PFSK-1 (cell line): ENCODE measurements around the gene VGLL3.

Source experiments
- FOXP2 ChIP-seq: optimal IDR thresholded peaks from 2 replicates; pipeline ENCODE3; 2011; ENCODE audit warnings: borderline replicate concordance, control low read depth, inconsistent platforms; ENCODE audit not compliant: insufficient read depth; ENCODE audit errors: extremely low read length, extremely low read depth
- POLR2AphosphoS5 ChIP-seq: IDR thresholded peaks from 2 replicates; pipeline ENCODE4 v1.6.1; 2012; ENCODE audit warnings: low read depth, mild to moderate bottlenecking, control low read depth, low read length, moderate library complexity
- SIN3A ChIP-seq: IDR thresholded peaks from 2 replicates; pipeline ENCODE4 v1.6.1; 2012; ENCODE audit warnings: mild to moderate bottlenecking, low read length, moderate library complexity, borderline replicate concordance; ENCODE audit not compliant: insufficient read depth

DNA sequence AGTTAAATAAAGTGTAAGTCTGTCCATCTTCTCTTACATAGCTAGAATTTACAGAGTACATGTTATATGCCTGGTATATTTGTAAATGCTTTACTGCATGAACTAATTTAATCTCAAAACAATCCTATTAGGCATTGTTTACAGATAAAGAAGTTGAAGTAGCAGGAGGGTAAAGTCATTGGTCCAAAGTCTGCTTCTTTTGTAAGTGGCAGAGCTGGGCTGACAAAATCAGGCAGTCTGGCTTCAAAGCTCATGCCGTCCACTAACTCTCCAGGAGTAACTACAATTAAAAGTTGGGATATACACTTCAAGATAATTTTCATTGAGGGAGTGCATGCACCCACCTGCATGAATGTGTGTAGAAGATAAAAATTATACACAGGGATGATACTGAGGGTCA is 27.3 kb downstream of the VGLL3 start:
- TF ChIP-seq POLR2AphosphoS5, result no peak
- no peak for TF ChIP-seq FOXP2
- no peak for TF ChIP-seq SIN3A
